Natural killer cell (primary cell): ENCODE measurements around the gene EPHB1. TPM values are rescaled to one million over a fixed set of nuclear protein-coding genes. Genes with fewer than 3 reads are reported as not detected.

ENCODE experiments used
- ATAC-seq, 3 donors: fragments of 150-1000 bp in 2 of 3; fragments of 200-7000 bp in 1 of 3; cut with Tn5 transposase; 1 replicate in 1 of 3; 2 replicates in 2 of 3; pipeline ENCODE4 v1.10.0; 2021; ENCODE audit warnings: mild to moderate bottlenecking in 2 of 3, moderate library complexity in 2 of 3
- DNase-seq, 2 donors: peaks; one replicate each; pipeline versions ENCODE4 v3.0.0 to v3.0.0-alpha.2; 2013 to 2021; ENCODE audit warnings: mixed read lengths in 1 of 2
- H3K27ac ChIP-seq: one replicate; pipeline ENCODE4 v1.5.1; 2013; ENCODE audit warnings: mild to moderate bottlenecking, low read length
- H3K27me3 ChIP-seq: one replicate; pipeline ENCODE4 v1.6.1; 2013; ENCODE audit warnings: low read length; ENCODE audit not compliant: control insufficient read depth, insufficient read depth
- H3K36me3 ChIP-seq: one replicate; pipeline ENCODE4 v1.6.1; 2013; ENCODE audit warnings: low read length; ENCODE audit not compliant: control insufficient read depth, insufficient read depth
- H3K4me1 ChIP-seq: one replicate; pipeline ENCODE4 v1.6.1; 2013; ENCODE audit warnings: low read length; ENCODE audit not compliant: control insufficient read depth, insufficient read depth
- H3K4me3 ChIP-seq: one replicate; pipeline ENCODE4 v1.5.1; 2013; ENCODE audit warnings: low read length
- H3K9me3 ChIP-seq: one replicate; pipeline ENCODE4 v1.6.1; 2013; ENCODE audit warnings: low read length; ENCODE audit not compliant: control insufficient read depth, insufficient read depth
- H3K27ac Mint-ChIP-seq, 2 donors: one replicate each; pipeline ENCODE4 v1.8.0; 2022; ENCODE audit warnings: mild to moderate bottlenecking in 2 of 2, mixed read lengths in 2 of 2, moderate library complexity in 1 of 2
- H3K27me3 Mint-ChIP-seq, 2 donors: one replicate each; pipeline ENCODE4 v1.8.0; 2022; ENCODE audit warnings: low read depth in 2 of 2, mixed read lengths in 2 of 2
- H3K36me3 Mint-ChIP-seq: one replicate; pipeline ENCODE4 v1.8.0; 2022; ENCODE audit warnings: mixed read lengths
- H3K4me1 Mint-ChIP-seq, 2 donors: one replicate each; pipeline ENCODE4 v1.8.0; 2022; ENCODE audit warnings: mixed read lengths in 2 of 2
- H3K4me3 Mint-ChIP-seq: one replicate; pipeline ENCODE4 v1.8.0; 2022; ENCODE audit warnings: mild to moderate bottlenecking, moderate library complexity, mixed read lengths
- H3K9me3 Mint-ChIP-seq, 2 donors: one replicate each; pipeline ENCODE4 v1.8.0; 2022; ENCODE audit warnings: mixed read lengths in 2 of 2
- CTCF ChIP-seq: fragments of 200-600 bp; IDR thresholded peaks from one replicate; pipeline ENCODE4 v1.8.0; 2022; ENCODE audit warnings: antibody characterized with exemption
- WGBS: methylation state at CpG from one replicate; pipeline ENCODE4 v1.1.7; 2013; ENCODE audit warnings: missing lambda C conversion rate; ENCODE audit not compliant: insufficient coverage; 5-methylcytosine and 5-hydroxymethylcytosine counted together
- intact Hi-C: fragments of 100-400 bp; cut with micrococcal nuclease; formaldehyde crosslinking; loops from one replicate; pipeline ENCODE4 v1.14.2; 2022
- total RNA-seq, 4 donors: library from RNA; stranded (reverse); fragments of 120-200 nt in 1 of 4; gene quantifications; one replicate each; pipeline versions ENCODE4 v1.2.3 to v1.2.4, GENCODE V29; 2013 to 2022

The EPHB1 gene
- total RNA-seq, 3 donors from 2014 or later (not counting 1 experiment from before 2014, with no cell fraction given), result 0.60 TPM; not detected in 2

DNA sequence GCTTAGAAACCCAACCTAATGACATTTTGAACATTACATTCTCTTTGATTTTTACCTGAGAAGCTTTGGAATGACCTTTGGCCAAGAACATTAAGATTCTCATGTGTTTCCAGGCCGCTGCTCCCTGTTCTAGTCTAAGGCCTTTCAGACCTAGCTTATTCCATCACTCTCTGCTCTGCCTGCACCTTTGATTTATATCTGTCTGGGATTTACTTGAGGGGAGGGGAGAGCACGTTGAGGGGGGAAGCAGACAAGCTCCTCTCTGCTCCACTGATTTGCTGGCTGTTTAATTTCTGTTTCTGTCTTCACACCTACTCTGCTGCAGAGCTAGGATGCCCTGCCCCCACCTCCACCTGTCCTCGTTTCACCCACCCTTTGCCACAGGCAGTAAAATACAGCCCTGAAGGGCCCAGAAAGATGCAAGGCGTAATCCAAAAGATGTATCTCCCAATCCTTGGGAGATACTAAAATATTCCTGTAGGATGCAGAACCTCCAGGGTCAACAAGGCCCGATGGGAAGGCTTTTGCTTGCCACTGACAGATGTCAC lies 429.8 kb downstream of the EPHB1 start:
- H3K4me1 Mint-ChIP-seq, result no peaks in the 10 kb centered on the region
- WGBS, result 69% methylated on average over 5 of the region's 5 CpGs
- H3K4me3 ChIP-seq, result no peak overlapping the region
- no peak for ATAC-seq
- no peaks in the 10 kb centered on the region for H3K9me3 ChIP-seq
- no peak for TF ChIP-seq CTCF
- H3K36me3 Mint-ChIP-seq, result no peaks in the 10 kb centered on the region
- no peaks in the 10 kb centered on the region for H3K36me3 ChIP-seq
- no peak overlapping the region for H3K27ac Mint-ChIP-seq
- H3K27me3 ChIP-seq, result no peaks in the 10 kb centered on the region
- no peak overlapping the region for H3K27ac ChIP-seq
- H3K27me3 Mint-ChIP-seq, result no peaks in the 10 kb centered on the region
- no peaks in the 10 kb centered on the region for H3K4me1 ChIP-seq
- H3K9me3 Mint-ChIP-seq, result peaks cover 0 to 2% of the 10 kb centered on the region in 2 donors
- DNase-seq, result no peak
- intact Hi-C loops, result no loop called here
- H3K4me3 Mint-ChIP-seq, result no peak overlapping the region

DNA sequence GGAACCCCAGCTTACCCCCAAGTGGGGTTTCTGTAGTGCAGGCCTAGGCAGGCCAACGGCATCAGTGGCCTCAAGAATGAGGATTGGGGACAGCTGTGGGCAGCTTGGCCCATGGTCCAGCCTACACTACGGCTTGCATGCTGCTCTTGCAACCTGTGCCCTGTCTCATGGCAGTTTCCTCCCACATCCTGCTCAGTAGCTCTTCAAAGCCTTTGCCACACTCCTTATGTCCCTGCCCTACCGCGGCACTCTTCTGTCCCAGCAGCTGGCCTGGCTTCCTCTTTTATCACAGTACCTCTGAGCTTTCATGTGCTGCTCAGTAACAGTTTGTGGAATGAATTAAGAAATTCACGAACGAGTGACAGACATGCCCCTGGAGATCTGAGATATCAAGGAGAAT lies 431.0 kb downstream of the EPHB1 start:
- Histone ChIP-seq H3K4me3 (no peak overlapping the region), H3K9me3 (no peaks in the 10 kb centered on the region), H3K36me3 (no peaks in the 10 kb centered on the region), H3K27me3 (no peaks in the 10 kb centered on the region), H3K4me1 (no peaks in the 10 kb centered on the region), H3K27ac (no peak overlapping the region)
- DNase-seq, result no peak
- H3K4me1 Mint-ChIP-seq, result no peaks in the 10 kb centered on the region
- no peaks in the 10 kb centered on the region for H3K36me3 Mint-ChIP-seq
- intact Hi-C loops, result no loop called here
- no peak for TF ChIP-seq CTCF
- no peaks in the 10 kb centered on the region for H3K9me3 Mint-ChIP-seq
- WGBS, result 4% methylated on average over 6 of the region's 6 CpGs
- no peak overlapping the region for H3K27ac Mint-ChIP-seq
- no peak overlapping the region for H3K4me3 Mint-ChIP-seq
- no peaks in the 10 kb centered on the region for H3K27me3 Mint-ChIP-seq
- ATAC-seq, result peak in 1 of 3 donors; percentile 30

DNA sequence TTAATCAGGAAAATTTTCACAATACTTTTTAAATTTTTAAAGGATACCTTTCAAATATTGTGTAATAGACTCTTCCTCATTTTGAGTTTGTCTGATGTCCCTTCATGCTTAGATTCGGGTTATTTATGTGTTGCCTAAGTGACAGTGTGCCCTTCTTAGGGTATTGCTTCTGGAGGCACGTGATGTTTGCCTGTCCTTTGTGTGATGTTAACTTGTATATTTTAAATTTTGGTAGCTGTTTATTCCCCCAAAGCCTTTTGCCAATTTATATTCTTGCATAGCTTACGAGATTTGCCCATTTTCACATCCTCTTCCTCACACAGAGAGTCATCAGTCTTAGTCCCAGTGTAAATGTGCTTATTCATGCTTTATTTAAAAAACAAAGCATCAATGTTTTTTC lies 433.1 kb downstream of the EPHB1 start:
- WGBS, result 55% methylated on average over 3 of the region's 3 CpGs
- intact Hi-C loops, result no loop called here
- Mint-ChIP-seq H3K27me3 (no peaks in the 10 kb centered on the region), H3K4me3 (no peak overlapping the region), H3K27ac (no peak overlapping the region), H3K36me3 (no peaks in the 10 kb centered on the region), H3K4me1 (no peaks in the 10 kb centered on the region), H3K9me3 (no peaks in the 10 kb centered on the region)
- ATAC-seq (no peak), DNase-seq (no peak)
- Histone ChIP-seq H3K4me1 (no peaks in the 10 kb centered on the region), H3K36me3 (no peaks in the 10 kb centered on the region), H3K27ac (no peak overlapping the region), H3K4me3 (no peak overlapping the region), H3K27me3 (no peaks in the 10 kb centered on the region), H3K9me3 (no peaks in the 10 kb centered on the region)
- TF ChIP-seq CTCF, result no peak

DNA sequence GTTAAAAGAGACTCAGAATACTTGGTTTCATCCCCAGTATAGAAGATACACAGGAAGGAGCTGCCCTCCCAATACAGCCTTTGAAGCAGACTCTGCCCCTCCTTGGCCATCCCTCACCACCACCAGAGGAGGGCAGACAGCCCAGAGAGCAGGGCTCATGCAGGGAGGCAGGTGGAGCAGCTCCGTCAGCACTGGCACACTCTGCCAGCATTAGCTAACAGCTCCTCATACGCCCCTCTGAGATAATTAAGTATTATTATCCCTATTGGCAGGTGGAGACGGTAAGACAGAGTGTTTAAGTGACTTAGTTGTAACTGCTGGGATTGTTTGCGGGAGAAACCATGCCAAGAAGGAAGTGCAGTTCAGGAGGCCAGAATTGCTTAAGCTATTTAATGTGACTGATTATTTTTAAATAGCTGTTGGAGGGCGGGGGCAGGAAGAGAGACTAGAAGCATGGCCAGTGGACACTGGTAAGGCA lies 434.0 kb downstream of the EPHB1 start:
- no peak for TF ChIP-seq CTCF
- H3K9me3 Mint-ChIP-seq, result peaks cover 0 to 1% of the 10 kb centered on the region in 2 donors
- Histone ChIP-seq H3K27me3 (no peaks in the 10 kb centered on the region), H3K36me3 (no peaks in the 10 kb centered on the region), H3K27ac (no peak overlapping the region), H3K4me1 (no peaks in the 10 kb centered on the region), H3K4me3 (no peak overlapping the region), H3K9me3 (no peaks in the 10 kb centered on the region)
- H3K27ac Mint-ChIP-seq, result no peak overlapping the region
- intact Hi-C loops, result no loop called here
- no peak overlapping the region for H3K4me3 Mint-ChIP-seq
- H3K27me3 Mint-ChIP-seq, result no peaks in the 10 kb centered on the region
- no peak for DNase-seq
- no peak for ATAC-seq
- 97% methylated on average over 5 of the region's 5 CpGs for WGBS
- no peaks in the 10 kb centered on the region for H3K36me3 Mint-ChIP-seq
- no peaks in the 10 kb centered on the region for H3K4me1 Mint-ChIP-seq
